HCT116 (cell line): ENCODE data around the gene HLA-DQB2. TPM values are rescaled to one million over a fixed set of nuclear protein-coding genes. Genes with fewer than 3 reads are reported as not detected.

Source experiments
- ATAC-seq: fragments of 200-7000 bp; cut with Tn5 transposase; 2 replicates; pipeline ENCODE4 v1.9.1; 2020; ENCODE audit warnings: mild to moderate bottlenecking, moderate library complexity
- BruUV-seq: library from RNA; stranded (reverse); fragments of 400-500 nt; replicated peaks from 2 replicates; lab custom pipeline; 2021; lab: Mats Ljungman, UMichigan
- CTCF ChIA-PET: fragments of 300-600 bp; sonication (Branson Sonifier 250); formaldehyde crosslinking; loops from one replicate; lab custom pipeline; 2021; ENCODE audit warnings: antibody characterized with exemption; lab: Charles Lee
- POLR2A ChIA-PET: fragments of 300-600, 350-600 bp; sonication (Branson Sonifier 250); formaldehyde crosslinking; loops from one replicate; lab custom pipeline; 2021; ENCODE audit warnings: antibody characterized with exemption; lab: Charles Lee
- RAD21 ChIA-PET, 2 experiments: fragments of 300-600 bp; sonication (Branson Sonifier 250); formaldehyde crosslinking; loops; one replicate each; lab custom pipeline; 2023; ENCODE audit warnings: low total read pairs in 2 of 2; ENCODE audit not compliant: uncharacterized antibody in 2 of 2, unreplicated experiment in 2 of 2, low non-redundant PET in 1 of 2; lab: Charles Lee
- DNase-seq: peaks from one replicate; pipeline ENCODE4 v3.0.0-alpha.2; 2010; ENCODE audit warnings: low read depth, low spot score
- H2AFZ ChIP-seq: fragments of 200-600 bp; shearing (Covaris generic), sonication (generic); 2 replicates; pipeline ENCODE4 v1.6.1; 2017; ENCODE audit warnings: low read depth, mixed run types, mixed read lengths, antibody characterized with exemption, low read length; ENCODE audit not compliant: poor library complexity, severe bottlenecking
- H3K27ac ChIP-seq: 2 replicates; pipeline ENCODE4 v1.5.1; 2012; ENCODE audit warnings: low read depth, low read length
- H3K27me3 ChIP-seq: fragments of 200-600 bp; sonication (generic); 2 replicates; pipeline ENCODE4 v1.6.1; 2016; ENCODE audit warnings: mixed run types, low read length, mixed read lengths; ENCODE audit not compliant: insufficient read depth
- H3K36me3 ChIP-seq, 2 experiments: fragments of 200-500 bp in 1 of 2; fragments of 200-600 bp in 1 of 2; sonication (Bioruptor generic) in 1 of 2; sonication (generic) in 1 of 2; 2 replicates each; pipeline versions ENCODE4 v1.5.1 to v1.6.1; 2014 to 2016; ENCODE audit warnings: low read length in 2 of 2, inconsistent platforms in 1 of 2, mixed read lengths in 1 of 2, mixed run types in 1 of 2; ENCODE audit not compliant: insufficient read depth in 2 of 2, control insufficient read depth in 1 of 2
- H3K4me1 ChIP-seq, 2 experiments: fragments of 200-600 bp in 1 of 2; sonication (generic) in 1 of 2; 2 replicates each; pipeline versions ENCODE4 v1.5.1 to v1.6.1; 2012 to 2017; ENCODE audit warnings: low read length in 2 of 2, inconsistent platforms in 1 of 2, mild to moderate bottlenecking in 1 of 2, mixed read lengths in 1 of 2, mixed run types in 1 of 2, moderate library complexity in 1 of 2; ENCODE audit not compliant: insufficient read depth in 2 of 2, control insufficient read depth in 1 of 2
- H3K4me2 ChIP-seq: fragments of 200-600 bp; sonication (generic); 2 replicates; pipeline ENCODE4 v1.6.1; 2017; ENCODE audit warnings: mixed run types, low read length, mixed read lengths
- H3K4me3 ChIP-seq, 2 experiments: fragments of 200-600 bp in 1 of 2; sonication (generic) in 1 of 2; replicated peaks in 1 of 2; 2 replicates each; pipeline ENCODE4 v1.5.1; 2011 to 2016; ENCODE audit warnings: low read length in 2 of 2, control low read depth in 1 of 2, low read depth in 1 of 2, mild to moderate bottlenecking in 1 of 2, mixed read lengths in 1 of 2, mixed run types in 1 of 2
- H3K79me2 ChIP-seq: fragments of 200-600 bp; sonication (generic); 2 replicates; pipeline ENCODE4 v1.6.1; 2017; ENCODE audit warnings: mild to moderate bottlenecking, mixed run types, low read length, moderate library complexity, mixed read lengths; ENCODE audit not compliant: insufficient read depth
- H3K9ac ChIP-seq: fragments of 200-600 bp; sonication (generic); 2 replicates; pipeline ENCODE4 v1.6.1; 2016; ENCODE audit warnings: low read length, mixed read lengths
- H3K9me2 ChIP-seq: fragments of 200-600 bp; sonication (generic), shearing (Covaris generic); 2 replicates; pipeline ENCODE4 v1.6.1; 2017; ENCODE audit warnings: mixed run types, mild to moderate bottlenecking, moderate library complexity; ENCODE audit not compliant: insufficient read depth
- H3K9me3 ChIP-seq, 2 experiments: fragments of 200-500 bp in 1 of 2; fragments of 200-600 bp in 1 of 2; sonication (Bioruptor generic) in 1 of 2; sonication (generic) in 1 of 2; 2 replicates each; pipeline ENCODE4 v1.6.1; 2014 to 2017; ENCODE audit warnings: low read length in 2 of 2, mixed read lengths in 2 of 2, inconsistent platforms in 1 of 2, low read depth in 1 of 2, mild to moderate bottlenecking in 1 of 2, mixed run types in 1 of 2, moderate library complexity in 1 of 2; ENCODE audit not compliant: control insufficient read depth in 1 of 2, insufficient read depth in 1 of 2
- H4K20me1 ChIP-seq: fragments of 200-600 bp; sonication (generic), shearing (Covaris generic); 2 replicates; pipeline ENCODE4 v1.6.1; 2017; ENCODE audit warnings: mixed run types, mild to moderate bottlenecking, moderate library complexity; ENCODE audit not compliant: insufficient read depth
- ATF3 ChIP-seq: IDR thresholded peaks from 2 replicates; pipeline ENCODE4 v1.6.1; 2012
- CBX3 ChIP-seq: IDR thresholded peaks from 2 replicates; pipeline ENCODE4 v1.6.1; 2012; ENCODE audit warnings: low read depth
- CEBPB ChIP-seq: IDR thresholded peaks from 2 replicates; pipeline ENCODE4 v1.6.1; 2012; ENCODE audit warnings: low read depth
- EGR1 ChIP-seq: IDR thresholded peaks from 2 replicates; pipeline ENCODE4 v1.6.1; 2012; ENCODE audit warnings: low read depth
- ELF1 ChIP-seq: IDR thresholded peaks from 2 replicates; pipeline ENCODE4 v1.6.1; 2012; ENCODE audit warnings: low read depth, borderline replicate concordance
- EZH2 ChIP-seq: fragments of 200-600 bp; sonication (generic); IDR thresholded peaks from 2 replicates; pipeline ENCODE4 v1.6.1; 2017; ENCODE audit warnings: antibody characterized with exemption, mixed run types
- EZH2phosphoT487 ChIP-seq: fragments of 200-600 bp; IDR thresholded peaks from 2 replicates; pipeline ENCODE4 v1.6.1; 2018; ENCODE audit warnings: antibody characterized with exemption, borderline replicate concordance
- JUND ChIP-seq: IDR thresholded peaks from 2 replicates; pipeline ENCODE4 v1.6.1; 2012
- POLR2A ChIP-seq: IDR thresholded peaks from 2 replicates; pipeline ENCODE4 v1.7.0; 2011; ENCODE audit warnings: borderline replicate concordance; ENCODE audit not compliant: insufficient read depth, insufficient read length; ENCODE audit errors: extremely low read depth
- POLR2AphosphoS5 ChIP-seq: IDR thresholded peaks from 2 replicates; pipeline ENCODE4 v1.6.1; 2011; ENCODE audit warnings: mild to moderate bottlenecking, low read depth, low read length, moderate library complexity
- RAD21 ChIP-seq: IDR thresholded peaks from 2 replicates; pipeline ENCODE4 v1.6.1; 2012; ENCODE audit warnings: low read depth, mild to moderate bottlenecking
- SIN3A ChIP-seq: IDR thresholded peaks from 2 replicates; pipeline ENCODE4 v1.6.1; 2012; ENCODE audit warnings: low read depth
- SP1 ChIP-seq: IDR thresholded peaks from 2 replicates; pipeline ENCODE4 v1.6.1; 2012; ENCODE audit warnings: low read depth
- TCF7L2 ChIP-seq: IDR thresholded peaks from 2 replicates; pipeline ENCODE4 v1.7.0; 2011; ENCODE audit warnings: borderline replicate concordance, inconsistent platforms; ENCODE audit not compliant: insufficient read depth, insufficient read length; ENCODE audit errors: extremely low read depth
- YY1 ChIP-seq: IDR thresholded peaks from 2 replicates; pipeline ENCODE4 v1.6.1; 2011; ENCODE audit warnings: low read length, low read depth, moderate library complexity, mild to moderate bottlenecking; ENCODE audit not compliant: insufficient replicate concordance; ENCODE audit errors: extremely low read depth
- ZBTB33 ChIP-seq: IDR thresholded peaks from 2 replicates; pipeline ENCODE4 v1.6.1; 2011; ENCODE audit warnings: mild to moderate bottlenecking, low read length, moderate library complexity; ENCODE audit not compliant: insufficient replicate concordance; ENCODE audit errors: extremely low read depth
- ZFX ChIP-seq: fragments of 450-650 bp; IDR thresholded peaks from 2 replicates; pipeline ENCODE4 v1.6.1; 2017
- intact Hi-C: fragments of 100-400 bp; cut with micrococcal nuclease; formaldehyde crosslinking; loops from 2 replicates; pipeline ENCODE4 v1.10.0; 2022
- total RNA-seq: library from RNA; stranded (reverse); gene quantifications from one replicate; pipeline ENCODE4 v1.2.1, GENCODE V29; 2021; ENCODE audit not compliant: unreplicated experiment

HLA-DQB2 gene
- total RNA-seq, 1 experiment from 2014 or later, result 1.8 TPM

DNA sequence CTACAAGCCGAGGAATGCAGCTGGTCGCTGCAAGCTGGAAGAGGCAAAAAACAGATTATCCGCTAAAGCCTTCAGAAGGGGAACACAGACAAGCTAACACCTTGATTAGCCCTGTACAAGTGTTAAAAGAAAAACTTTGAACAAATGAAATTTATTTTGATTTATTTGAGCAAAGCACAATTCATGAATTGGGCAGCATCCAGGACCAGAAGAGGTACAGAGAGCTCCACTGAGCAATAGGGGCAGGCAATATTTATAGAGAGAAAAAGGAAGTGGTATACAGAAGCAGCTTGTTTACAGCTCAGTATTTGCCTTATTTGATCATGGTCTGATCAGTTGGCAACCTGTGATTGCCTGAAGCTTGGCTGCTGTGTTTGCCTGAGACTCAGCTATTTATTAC, 35.8 kb upstream of the HLA-DQB2 start:
- RAD21 ChIA-PET, result interaction anchor here in 1 of 2 experiments (1.1 kb wide), 1 partner anchor 69 kb away, joined by 3 read pairs; no protein-coding TSS in a partner anchor
- H3K27ac ChIP-seq, result no peak overlapping the region
- no peaks in the 10 kb centered on the region for H4K20me1 ChIP-seq
- H3K36me3 ChIP-seq, result no peaks in the 10 kb centered on the region
- TF ChIP-seq EGR1 (no peak), ZFX (no peak), SIN3A (no peak), JUND (no peak), ELF1 (no peak), CEBPB (no peak), POLR2A (no peak), SP1 (no peak), CBX3 (no peak), RAD21 (no peak), TCF7L2 (no peak), ATF3 (no peak), EZH2 (no peak), YY1 (no peak), POLR2AphosphoS5 (no peak), EZH2phosphoT487 (no peak), ZBTB33 (no peak)
- peaks cover 54% of the 10 kb centered on the region for H3K27me3 ChIP-seq
- H3K9ac ChIP-seq, result no peak overlapping the region
- BruUV-seq, result no TSS peak
- H3K4me1 ChIP-seq, result peaks cover 0 to 5% of the 10 kb centered on the region in 2 experiments; a peak in 1 of 4 replicates
- no peaks in the 10 kb centered on the region for H3K9me2 ChIP-seq
- H3K4me3 ChIP-seq, result no peak overlapping the region
- intact Hi-C loops, result loop anchor here (5.0 kb wide), 1 partner anchor 1027 kb away; no protein-coding TSS in a partner anchor
- ATAC-seq, result no peak
- H3K9me3 ChIP-seq, result no peaks in the 10 kb centered on the region
- POLR2A ChIA-PET, result interaction anchor here (0.8 kb wide), 1 partner anchor 544 kb away, joined by 3 read pairs; no protein-coding TSS in a partner anchor
- H2AFZ ChIP-seq, result no peak overlapping the region
- no peak for DNase-seq
- CTCF ChIA-PET, result interaction anchor here (0.9 to 2.0 kb wide), 3 partner anchors 17 to 107 kb away, joined by 3 to 9 read pairs (median 3); no protein-coding TSS in a partner anchor
- no peak overlapping the region for H3K4me2 ChIP-seq
- H3K79me2 ChIP-seq, result no peaks in the 10 kb centered on the region
